CD4-positive, alpha-beta memory T cell (primary cell): Measurements from ENCODE around the gene SOX1. TPM values are rescaled to one million over a fixed set of nuclear protein-coding genes. Genes with fewer than 3 reads are reported as not detected.

Experiments used
- CTCF ChIA-PET: fragments of 350-600 bp; sonication (Branson Sonifier 250); formaldehyde crosslinking; loops from one replicate; lab custom pipeline; 2021; ENCODE audit warnings: inconsistent platforms; ENCODE audit not compliant: partially characterized antibody; lab: Charles Lee
- POLR2A ChIA-PET: fragments of 350-600 bp; sonication (Branson Sonifier 250); formaldehyde crosslinking; loops from one replicate; lab custom pipeline; 2021; ENCODE audit not compliant: partially characterized antibody; lab: Charles Lee
- DNase-seq, 5 donors: peaks; one replicate each; pipeline versions ENCODE4 v3.0.0 to v3.0.0-alpha.2; 2020 to 2022; ENCODE audit warnings: mixed read lengths in 1 of 5
- H3K27ac ChIP-seq: one replicate; pipeline ENCODE4 v1.7.0; 2013; ENCODE audit warnings: low read depth, low read length
- H3K27me3 ChIP-seq: 2 replicates; pipeline ENCODE4 v1.7.0; 2013; ENCODE audit warnings: mild to moderate bottlenecking, low read length, moderate library complexity; ENCODE audit not compliant: insufficient read depth
- H3K36me3 ChIP-seq: 2 replicates; pipeline ENCODE4 v1.7.0; 2013; ENCODE audit warnings: mild to moderate bottlenecking, low read length, moderate library complexity; ENCODE audit not compliant: insufficient read depth
- H3K4me1 ChIP-seq: 2 replicates; pipeline ENCODE4 v1.7.0; 2013; ENCODE audit warnings: mild to moderate bottlenecking, low read length, moderate library complexity; ENCODE audit not compliant: insufficient read depth
- H3K4me3 ChIP-seq, 2 donors: one replicate each; pipeline ENCODE4 v1.7.0; 2013; ENCODE audit warnings: low read length in 2 of 2, mild to moderate bottlenecking in 1 of 2
- H3K9me3 ChIP-seq, 2 donors: one replicate each; pipeline ENCODE4 v1.7.0; 2013; ENCODE audit warnings: low read length in 2 of 2, control low read depth in 1 of 2; ENCODE audit not compliant: control insufficient read depth in 1 of 2
- H3K27ac Mint-ChIP-seq, 7 donors: one replicate each; pipeline ENCODE4 v1.8.0; 2020 to 2021; ENCODE audit warnings: mixed read lengths in 7 of 7, mild to moderate bottlenecking in 6 of 7, inconsistent platforms in 3 of 7, moderate library complexity in 3 of 7
- H3K27me3 Mint-ChIP-seq, 2 donors: one replicate each; pipeline ENCODE4 v1.8.0; 2020 to 2021; ENCODE audit warnings: mixed read lengths in 2 of 2
- H3K36me3 Mint-ChIP-seq, 2 donors: one replicate each; pipeline ENCODE4 v1.8.0; 2020 to 2021; ENCODE audit warnings: mixed read lengths in 2 of 2, inconsistent platforms in 1 of 2, mild to moderate bottlenecking in 1 of 2
- H3K4me1 Mint-ChIP-seq, 4 donors: one replicate each; pipeline ENCODE4 v1.8.0; 2020 to 2021; ENCODE audit warnings: mixed read lengths in 4 of 4, mild to moderate bottlenecking in 1 of 4
- H3K4me3 Mint-ChIP-seq, 8 donors: one replicate each; pipeline ENCODE4 v1.8.0; 2020 to 2021; ENCODE audit warnings: mixed read lengths in 8 of 8, mild to moderate bottlenecking in 7 of 8, moderate library complexity in 6 of 8, inconsistent platforms in 3 of 8
- H3K9me3 Mint-ChIP-seq, 8 donors: one replicate each; pipeline ENCODE4 v1.8.0; 2020 to 2021; ENCODE audit warnings: mixed read lengths in 8 of 8, mild to moderate bottlenecking in 5 of 8, inconsistent platforms in 3 of 8, moderate library complexity in 1 of 8
- intact Hi-C: fragments of 100-400 bp; cut with micrococcal nuclease; formaldehyde crosslinking; loops from one replicate; pipeline ENCODE4 v1.15.1; 2023
- polyA plus RNA-seq, 2 donors: library from polyadenylated mRNA; unstranded; fragments of 300-500 nt; fragmentation: Illumina TruSeq; gene quantifications; one replicate each; pipeline ENCODE4 v1.2.3, GENCODE V29; 2021
- total RNA-seq, 2 experiments: library from RNA; stranded (reverse); gene quantifications; one replicate each; pipeline ENCODE4 v1.2.3, GENCODE V29; 2021

SOX1 gene
- total and polyA plus RNA-seq, 4 experiments from 2014 or later = not detected

- H3K4me1 Mint-ChIP-seq = peaks cover 0 to 5% (median 2%) of the 10 kb centered on the region in 4 donors
- Histone ChIP-seq H3K4me1 (no peaks in the 10 kb centered on the region), H3K27ac (no peak overlapping the region), H3K4me3 (no peak overlapping the region), H3K36me3 (no peaks in the 10 kb centered on the region), H3K9me3 (no peaks in the 10 kb centered on the region), H3K27me3 (no peaks in the 10 kb centered on the region)
- intact Hi-C loops = no loop called here
- H3K27me3 Mint-ChIP-seq = peaks cover 36 to 49% of the 10 kb centered on the region in 2 donors
- ChIA-PET CTCF (no interaction called here), POLR2A (no interaction called here)
- H3K27ac Mint-ChIP-seq = no peak overlapping the region
- no peak overlapping the region for H3K4me3 Mint-ChIP-seq
- H3K36me3 Mint-ChIP-seq = no peaks in the 10 kb centered on the region
- no peak for DNase-seq
- H3K9me3 Mint-ChIP-seq = no peaks in the 10 kb centered on the region
Measured at GRCh38 chr13:112106478-112107141, 39.7 kb downstream of the SOX1 start.

GRCh38 chr13:112107289-112107688 lies 40.3 kb downstream of the SOX1 start:
- intact Hi-C loops = no loop called here
- H3K27me3 Mint-ChIP-seq = peaks cover 32 to 45% of the 10 kb centered on the region in 2 donors
- CTCF ChIA-PET = no interaction called here

GRCh38 chr13:112110479-112110878 lies 43.5 kb downstream of the SOX1 start:
- DNase-seq = no peak
- Mint-ChIP-seq H3K9me3 (peaks cover 0 to 6% (median 0%) of the 10 kb centered on the region in 8 donors), H3K36me3 (no peaks in the 10 kb centered on the region), H3K4me1 (peaks cover 0 to 5% (median 2%) of the 10 kb centered on the region in 4 donors), H3K4me3 (no peak overlapping the region), H3K27ac (no peak overlapping the region), H3K27me3 (peaks cover 41 to 47% of the 10 kb centered on the region in 2 donors)
- no peaks in the 10 kb centered on the region for H3K27me3 ChIP-seq
- intact Hi-C loops = no loop called here
- H3K4me3 ChIP-seq = no peak overlapping the region
- no peaks in the 10 kb centered on the region for H3K36me3 ChIP-seq
- CTCF ChIA-PET = no interaction called here
- no peaks in the 10 kb centered on the region for H3K9me3 ChIP-seq
- H3K4me1 ChIP-seq = no peaks in the 10 kb centered on the region
- H3K27ac ChIP-seq = no peak overlapping the region
- POLR2A ChIA-PET = no interaction called here

More at GRCh38 chr13:112107289-112107688, 40.3 kb downstream of the SOX1 start:
- no peaks in the 10 kb centered on the region for H3K9me3 ChIP-seq
- no peak overlapping the region for H3K4me3 ChIP-seq
- H3K27ac Mint-ChIP-seq = no peak overlapping the region
- no peak overlapping the region for H3K4me3 Mint-ChIP-seq
- peaks cover 0 to 5% (median 2%) of the 10 kb centered on the region in 4 donors for H3K4me1 Mint-ChIP-seq
- no peaks in the 10 kb centered on the region for H3K27me3 ChIP-seq
- H3K36me3 Mint-ChIP-seq = no peaks in the 10 kb centered on the region
- DNase-seq = no peak
- H3K4me1 ChIP-seq = no peaks in the 10 kb centered on the region
- H3K36me3 ChIP-seq = no peaks in the 10 kb centered on the region
- H3K27ac ChIP-seq = no peak overlapping the region
- no peaks in the 10 kb centered on the region for H3K9me3 Mint-ChIP-seq
- POLR2A ChIA-PET = no interaction called here

- CTCF ChIA-PET = no interaction called here
- H3K4me3 Mint-ChIP-seq = no peak overlapping the region
- intact Hi-C loops = no loop called here
Measured at GRCh38 chr13:112111239-112111857, 44.4 kb downstream of the SOX1 start.

GRCh38 chr13:112112534-112113276 lies 45.8 kb downstream of the SOX1 start:
- no peaks in the 10 kb centered on the region for H3K9me3 ChIP-seq
- H3K36me3 Mint-ChIP-seq = no peaks in the 10 kb centered on the region
- intact Hi-C loops = no loop called here
- H3K27ac Mint-ChIP-seq = no peak overlapping the region
- ChIA-PET POLR2A (no interaction called here), CTCF (no interaction called here)
- H3K9me3 Mint-ChIP-seq = peaks cover 0 to 7% (median 0%) of the 10 kb centered on the region in 8 donors
- no peak for DNase-seq
- H3K4me1 Mint-ChIP-seq = peaks cover 0 to 3% (median under 1%) of the 10 kb centered on the region in 4 donors
- no peak overlapping the region for H3K4me3 ChIP-seq
- H3K36me3 ChIP-seq = no peaks in the 10 kb centered on the region
- peaks cover 31 to 33% of the 10 kb centered on the region in 2 donors for H3K27me3 Mint-ChIP-seq
- H3K4me1 ChIP-seq = no peaks in the 10 kb centered on the region
- H3K4me3 Mint-ChIP-seq = no peak overlapping the region
- H3K27ac ChIP-seq = no peak overlapping the region
- H3K27me3 ChIP-seq = no peaks in the 10 kb centered on the region

More at GRCh38 chr13:112111239-112111857, 44.4 kb downstream of the SOX1 start:
- no peak for DNase-seq
- Histone ChIP-seq H3K4me3 (no peak overlapping the region), H3K27ac (no peak overlapping the region), H3K4me1 (no peaks in the 10 kb centered on the region), H3K9me3 (no peaks in the 10 kb centered on the region), H3K27me3 (no peaks in the 10 kb centered on the region), H3K36me3 (no peaks in the 10 kb centered on the region)
- Mint-ChIP-seq H3K9me3 (peaks cover 0 to 7% (median 0%) of the 10 kb centered on the region in 8 donors), H3K4me1 (peaks cover 0 to 3% (median 1%) of the 10 kb centered on the region in 4 donors), H3K27me3 (peaks cover 36 to 41% of the 10 kb centered on the region in 2 donors), H3K36me3 (no peaks in the 10 kb centered on the region), H3K27ac (no peak overlapping the region)
- POLR2A ChIA-PET = no interaction called here

- H3K4me3 ChIP-seq = no peak overlapping the region
- H3K27ac Mint-ChIP-seq = no peak overlapping the region
- no peaks in the 10 kb centered on the region for H3K4me1 ChIP-seq
- ChIA-PET CTCF (no interaction called here), POLR2A (no interaction called here)
- no peak for DNase-seq
- H3K9me3 Mint-ChIP-seq = peaks cover 0 to 7% (median 0%) of the 10 kb centered on the region in 8 donors
- intact Hi-C loops = no loop called here
- H3K36me3 ChIP-seq = no peaks in the 10 kb centered on the region
- H3K27ac ChIP-seq = no peak overlapping the region
- no peaks in the 10 kb centered on the region for H3K9me3 ChIP-seq
- H3K27me3 ChIP-seq = no peaks in the 10 kb centered on the region
- peaks cover 29 to 32% of the 10 kb centered on the region in 2 donors for H3K27me3 Mint-ChIP-seq
- H3K4me3 Mint-ChIP-seq = no peak overlapping the region
- no peaks in the 10 kb centered on the region for H3K36me3 Mint-ChIP-seq
- peaks cover 0 to 3% (median under 1%) of the 10 kb centered on the region in 4 donors for H3K4me1 Mint-ChIP-seq
Measured at GRCh38 chr13:112113348-112113747, 46.4 kb downstream of the SOX1 start.

GRCh38 chr13:112113851-112114250 lies 46.9 kb downstream of the SOX1 start:
- H3K36me3 ChIP-seq = no peaks in the 10 kb centered on the region
- H3K27me3 ChIP-seq = no peaks in the 10 kb centered on the region
- Mint-ChIP-seq H3K36me3 (no peaks in the 10 kb centered on the region), H3K4me1 (no peaks in the 10 kb centered on the region), H3K27ac (no peak overlapping the region), H3K4me3 (no peak overlapping the region), H3K9me3 (peaks cover 0 to 7% (median 0%) of the 10 kb centered on the region in 8 donors), H3K27me3 (peaks cover 25 to 27% of the 10 kb centered on the region in 2 donors)
- H3K27ac ChIP-seq = no peak overlapping the region
- ChIA-PET POLR2A (no interaction called here), CTCF (no interaction called here)
- intact Hi-C loops = no loop called here
- no peak for DNase-seq
- H3K4me1 ChIP-seq = no peaks in the 10 kb centered on the region
- H3K9me3 ChIP-seq = no peaks in the 10 kb centered on the region
- H3K4me3 ChIP-seq = no peak overlapping the region
